ENCODE data around the gene HTRA3.

Gene HTRA3

DNA sequence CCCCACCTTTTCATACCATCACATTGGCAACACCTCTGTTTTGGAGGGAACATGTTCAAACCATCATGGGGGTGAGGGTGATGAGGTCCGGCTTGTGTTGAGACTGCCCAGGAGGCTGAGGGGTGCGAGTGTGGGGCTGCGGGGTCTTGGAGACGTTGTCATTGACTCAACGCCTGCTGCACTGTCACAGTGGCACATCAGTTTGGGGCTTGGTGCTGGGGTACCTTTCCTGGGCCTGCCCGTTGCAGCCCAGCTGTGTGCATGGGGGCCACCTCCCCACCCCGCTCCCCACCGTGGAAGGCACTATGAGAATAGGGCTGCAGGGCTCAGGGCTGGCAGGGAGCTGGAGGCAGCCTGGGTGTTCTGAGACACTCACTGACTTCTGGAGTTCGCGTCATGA lies 2.3 kb downstream of the HTRA3 start:
- TF ChIP-seq, protein P1, sequence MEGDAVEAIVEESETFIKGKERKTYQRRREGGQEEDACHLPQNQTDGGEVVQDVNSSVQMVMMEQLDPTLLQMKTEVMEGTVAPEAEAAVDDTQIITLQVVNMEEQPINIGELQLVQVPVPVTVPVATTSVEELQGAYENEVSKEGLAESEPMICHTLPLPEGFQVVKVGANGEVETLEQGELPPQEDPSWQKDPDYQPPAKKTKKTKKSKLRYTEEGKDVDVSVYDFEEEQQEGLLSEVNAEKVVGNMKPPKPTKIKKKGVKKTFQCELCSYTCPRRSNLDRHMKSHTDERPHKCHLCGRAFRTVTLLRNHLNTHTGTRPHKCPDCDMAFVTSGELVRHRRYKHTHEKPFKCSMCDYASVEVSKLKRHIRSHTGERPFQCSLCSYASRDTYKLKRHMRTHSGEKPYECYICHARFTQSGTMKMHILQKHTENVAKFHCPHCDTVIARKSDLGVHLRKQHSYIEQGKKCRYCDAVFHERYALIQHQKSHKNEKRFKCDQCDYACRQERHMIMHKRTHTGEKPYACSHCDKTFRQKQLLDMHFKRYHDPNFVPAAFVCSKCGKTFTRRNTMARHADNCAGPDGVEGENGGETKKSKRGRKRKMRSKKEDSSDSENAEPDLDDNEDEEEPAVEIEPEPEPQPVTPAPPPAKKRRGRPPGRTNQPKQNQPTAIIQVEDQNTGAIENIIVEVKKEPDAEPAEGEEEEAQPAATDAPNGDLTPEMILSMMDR (IDR thresholded peaks at IDR 0.05; ENCODE audit: low read depth, low read length, missing control alignments): no peak
- DNase-seq (ENCODE audit: extremely low read depth, low read depth): no peak
- H3K4me3 ChIP-seq (replicated peaks; ENCODE audit: low read depth, low read length): no peak overlapping the region

DNA sequence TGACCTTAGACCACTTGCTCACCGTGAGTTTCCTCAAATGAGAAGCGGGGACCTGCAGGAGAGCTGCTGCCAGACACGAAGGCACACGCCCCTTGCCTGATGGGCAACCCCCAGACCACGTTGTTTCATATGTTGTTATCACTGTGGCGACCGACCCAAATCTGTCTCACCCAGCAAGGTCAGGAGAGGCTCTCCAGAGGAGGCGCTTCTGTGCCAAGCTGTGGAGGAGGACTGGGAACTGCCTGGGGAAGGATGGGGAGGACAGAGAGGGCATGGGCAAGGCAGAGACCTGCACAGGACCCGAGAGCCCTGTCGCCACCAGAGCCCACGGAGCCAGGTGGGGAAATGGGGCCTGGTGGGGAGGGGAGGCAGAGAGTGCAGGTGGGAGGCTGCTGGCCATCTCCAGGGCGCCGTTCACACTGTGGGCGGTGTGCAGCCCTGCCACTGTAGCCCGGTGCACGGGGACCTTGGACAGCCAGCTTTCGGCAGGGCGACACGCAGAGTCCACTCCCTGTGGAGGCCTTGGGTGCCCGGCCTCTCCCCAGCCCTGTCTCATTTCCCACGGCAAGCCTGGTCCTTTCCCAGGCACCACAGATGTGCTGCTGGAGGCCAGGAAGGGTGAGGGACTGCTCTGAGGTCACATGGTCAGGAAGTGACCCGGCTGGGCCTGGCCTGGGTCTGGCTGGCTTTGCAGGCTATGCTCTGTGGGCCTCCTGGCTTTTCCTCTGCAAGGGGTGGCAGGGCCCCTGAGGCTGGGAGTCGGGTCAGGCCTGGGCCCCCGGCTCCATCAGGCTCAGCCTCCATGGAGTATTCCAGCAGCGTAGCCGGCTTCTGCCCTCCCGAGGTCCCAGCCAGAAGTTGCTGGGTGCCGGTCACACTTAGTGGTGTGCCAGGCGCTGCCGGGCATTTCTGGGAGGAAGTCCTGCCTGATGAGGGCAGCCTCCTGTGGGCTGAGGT lies 3.2 kb downstream of the HTRA3 start:
- H3K4me3 ChIP-seq (replicated peaks; ENCODE audit: low read depth, low read length): no peak overlapping the region
- no peak for DNase-seq (ENCODE audit: extremely low read depth, low read depth)
- TF ChIP-seq, protein P1 (IDR thresholded peaks at IDR 0.05; ENCODE audit: low read depth, low read length, missing control alignments): no peak

DNA sequence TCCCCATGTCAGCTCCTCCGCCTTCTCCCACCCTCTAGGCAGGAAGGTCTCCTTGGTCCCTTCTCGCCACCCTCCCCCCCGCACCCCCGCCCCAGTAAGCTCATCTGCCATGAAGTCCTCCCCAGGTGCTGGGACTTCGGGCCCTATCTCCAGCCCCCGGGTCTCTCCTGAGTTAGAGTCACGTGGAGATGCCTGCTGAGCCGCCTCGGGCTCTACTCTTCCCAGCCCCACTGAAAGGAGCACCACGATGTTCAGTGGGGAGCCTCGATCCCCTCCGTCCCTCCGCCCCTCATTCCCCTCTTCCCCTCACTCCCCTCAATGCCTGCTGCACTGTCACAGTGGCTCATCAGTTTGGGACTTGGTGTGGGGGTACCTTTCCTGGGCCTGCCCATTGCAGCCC lies 3.9 kb downstream of the HTRA3 start:
- no peak overlapping the region for H3K4me3 ChIP-seq (replicated peaks; ENCODE audit: low read depth, low read length)
- TF ChIP-seq, protein P1 (IDR thresholded peaks at IDR 0.05; ENCODE audit: low read depth, low read length, missing control alignments): no peak

DNA sequence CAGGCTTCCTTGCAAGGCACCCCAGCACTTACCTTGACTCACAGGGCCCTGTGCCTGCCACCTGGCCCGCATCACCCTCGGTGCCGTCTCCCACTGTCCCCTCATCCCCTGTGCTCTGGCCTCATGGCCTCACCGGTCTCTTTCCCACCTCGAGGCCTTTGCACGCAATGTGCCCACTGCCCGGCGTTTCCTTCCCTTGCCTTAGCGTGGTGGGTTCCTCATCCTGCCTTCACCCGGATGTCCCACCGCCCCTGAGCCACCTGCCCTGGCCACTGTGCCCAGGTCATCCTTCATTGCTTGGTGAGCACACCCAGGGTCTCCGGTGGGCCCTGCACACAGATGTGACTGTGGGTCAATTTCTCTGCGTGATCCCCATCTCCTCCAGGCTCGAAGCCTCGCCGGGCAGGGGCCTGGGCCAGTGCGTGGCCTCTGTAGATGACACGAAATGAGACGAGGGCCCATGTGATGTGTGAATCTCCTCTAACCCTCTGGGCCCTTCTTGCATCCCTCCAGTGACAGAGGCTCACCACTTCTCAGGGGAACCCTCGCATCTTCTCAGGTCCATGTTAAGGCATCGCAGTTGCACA lies 4.6 kb downstream of the HTRA3 start:
- DNase-seq (ENCODE audit: extremely low read depth, low read depth): no peak
- no peak overlapping the region for H3K4me3 ChIP-seq (replicated peaks; ENCODE audit: low read depth, low read length)
- TF ChIP-seq, protein P1 (IDR thresholded peaks at IDR 0.05; ENCODE audit: low read depth, low read length, missing control alignments): no peak

More for the DNA sequence above, 3.9 kb downstream of the HTRA3 start:
- DNase-seq (ENCODE audit: extremely low read depth, low read depth): no peak

DNA sequence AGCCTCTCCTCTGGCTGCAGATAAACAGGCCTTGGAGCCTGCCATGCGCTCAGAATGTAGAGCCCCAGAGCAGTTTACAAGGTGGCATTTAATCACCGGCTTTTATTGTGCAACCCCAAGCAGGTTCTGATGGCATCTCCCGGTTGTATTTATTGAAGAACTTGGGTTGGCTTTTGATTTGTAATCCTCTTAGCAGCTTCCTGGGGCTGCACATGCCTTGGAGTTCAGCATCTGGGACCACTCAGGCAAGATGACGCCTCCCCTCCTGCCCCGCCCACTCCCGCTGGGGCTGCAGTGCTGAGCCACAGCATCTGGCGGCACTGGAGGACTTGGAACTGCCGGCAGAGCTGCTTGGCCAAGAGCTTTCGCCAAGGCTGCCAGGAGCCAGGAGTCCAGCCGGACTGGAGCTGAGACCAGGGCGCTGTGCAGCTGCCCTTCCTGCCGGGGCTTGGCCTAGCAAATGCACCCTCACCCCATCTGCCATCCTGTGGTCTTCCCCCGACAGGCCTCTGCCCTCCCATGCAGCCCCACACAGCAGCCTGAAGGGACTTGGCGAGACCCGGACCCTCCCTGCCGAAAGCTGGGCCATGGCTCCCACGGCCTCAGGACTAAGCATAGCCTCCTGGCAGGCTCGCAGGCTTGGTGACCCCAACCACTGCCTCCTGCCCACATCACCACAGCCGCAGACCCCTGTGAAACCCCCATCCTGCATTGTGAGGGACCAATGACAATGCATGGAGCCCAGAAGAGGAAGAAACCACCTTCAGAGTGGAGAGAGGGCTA lies 5.4 kb downstream of the HTRA3 start:
- TF ChIP-seq, protein P1 (IDR thresholded peaks at IDR 0.05; ENCODE audit: low read depth, low read length, missing control alignments): peak; percentile 61
- peak; percentile 92 for DNase-seq (ENCODE audit: extremely low read depth, low read depth)
- H3K4me3 ChIP-seq (replicated peaks; ENCODE audit: low read depth, low read length): no peak overlapping the region

DNA sequence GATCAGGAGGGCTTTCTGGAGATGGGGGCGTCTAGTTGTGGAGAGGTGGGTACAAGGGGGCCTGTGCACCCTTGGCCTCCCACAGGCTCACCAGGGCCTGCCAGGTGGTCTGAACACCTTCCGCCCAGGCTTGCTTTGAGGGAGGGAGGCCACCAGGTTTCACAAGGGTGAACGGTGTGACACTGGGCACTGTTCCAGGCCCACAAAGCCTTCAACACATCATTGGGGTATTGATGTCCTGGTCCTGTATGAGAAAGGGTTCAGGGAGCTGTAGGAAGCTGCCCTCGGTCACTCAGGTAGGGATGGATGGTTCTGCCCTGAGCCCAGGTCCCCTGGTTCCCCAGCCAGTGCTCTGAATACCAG lies 6.0 kb downstream of the HTRA3 start:
- DNase-seq (ENCODE audit: extremely low read depth, low read depth): no peak
- no peak overlapping the region for H3K4me3 ChIP-seq (replicated peaks; ENCODE audit: low read depth, low read length)
- TF ChIP-seq, protein P1 (IDR thresholded peaks at IDR 0.05; ENCODE audit: low read depth, low read length, missing control alignments): no peak

Data from HFF-Myc (cell line).